CD4-positive, alpha-beta T cell treated with Interleukin-21 for 1 hour (primary cell): Measurements from ENCODE around the gene PLK2.
A peak's percentile ranks its signal among the peaks of the same experiment; 100 is the strongest.

Experiments
- DNase-seq: peaks from one replicate; pipeline ENCODE4 v3.0.0-alpha.2; 2020

The PLK2 gene

DNA sequence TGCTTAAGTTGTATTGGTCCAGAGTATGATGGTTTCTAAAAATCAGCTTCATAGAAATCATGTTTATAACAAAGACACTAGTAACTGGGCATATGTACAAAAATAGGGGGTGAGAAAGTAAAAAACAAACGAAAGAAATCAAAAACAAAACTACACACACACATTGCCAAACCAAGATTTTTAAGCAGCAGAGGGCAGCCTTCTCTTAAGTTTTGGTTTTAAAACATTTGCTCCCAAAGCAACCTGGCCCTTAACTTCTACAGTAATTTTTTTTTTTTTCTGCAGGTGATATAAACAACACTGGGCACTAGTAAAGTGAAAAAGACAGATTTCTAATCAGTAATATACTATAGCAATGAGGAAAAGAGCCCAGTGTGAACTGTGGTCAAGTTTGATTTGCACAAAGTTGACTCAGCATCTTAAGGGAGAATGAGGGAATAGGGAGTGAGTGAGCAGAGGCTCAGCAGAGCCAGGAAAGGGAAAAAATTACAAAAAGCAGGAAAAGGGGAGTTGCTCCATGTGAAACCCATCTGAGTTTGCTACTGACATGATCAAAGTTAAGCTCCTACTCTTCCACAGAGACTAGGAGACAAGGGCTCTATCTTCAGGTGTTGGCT is 18.0 kb upstream of the PLK2 start:
- no peak for DNase-seq

- DNase-seq = no peak
Measured at GRCh38 chr5:58475404-58475803, 15.5 kb upstream of the PLK2 start.

DNA sequence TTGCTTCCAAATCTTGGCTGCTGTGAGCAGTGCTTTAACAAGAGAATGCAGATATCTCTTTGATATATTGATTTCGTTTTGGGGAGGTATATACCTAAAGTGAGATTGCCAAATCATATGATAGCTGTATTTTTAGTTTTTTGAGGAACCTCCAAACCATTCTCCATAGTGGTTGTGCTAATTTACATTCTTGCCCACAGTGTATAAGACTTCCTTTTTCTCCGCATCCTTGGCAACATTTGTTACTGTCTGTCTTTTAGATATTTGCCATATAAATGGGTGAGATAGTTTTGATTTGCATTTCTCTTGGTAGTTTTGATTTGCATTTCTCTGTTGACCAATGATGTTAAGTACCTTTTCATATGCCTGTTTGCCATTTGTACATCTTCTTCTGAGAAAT is 10.0 kb upstream of the PLK2 start:
- DNase-seq = no peak

GRCh38 chr5:58466939-58467338 is 7.1 kb upstream of the PLK2 start:
- DNase-seq = peak; percentile 13

GRCh38 chr5:58462623-58463230 is 2.8 kb upstream of the PLK2 start:
- DNase-seq = peak; percentile 73

GRCh38 chr5:58462154-58462553 is 2.3 kb upstream of the PLK2 start:
- no peak for DNase-seq

DNA sequence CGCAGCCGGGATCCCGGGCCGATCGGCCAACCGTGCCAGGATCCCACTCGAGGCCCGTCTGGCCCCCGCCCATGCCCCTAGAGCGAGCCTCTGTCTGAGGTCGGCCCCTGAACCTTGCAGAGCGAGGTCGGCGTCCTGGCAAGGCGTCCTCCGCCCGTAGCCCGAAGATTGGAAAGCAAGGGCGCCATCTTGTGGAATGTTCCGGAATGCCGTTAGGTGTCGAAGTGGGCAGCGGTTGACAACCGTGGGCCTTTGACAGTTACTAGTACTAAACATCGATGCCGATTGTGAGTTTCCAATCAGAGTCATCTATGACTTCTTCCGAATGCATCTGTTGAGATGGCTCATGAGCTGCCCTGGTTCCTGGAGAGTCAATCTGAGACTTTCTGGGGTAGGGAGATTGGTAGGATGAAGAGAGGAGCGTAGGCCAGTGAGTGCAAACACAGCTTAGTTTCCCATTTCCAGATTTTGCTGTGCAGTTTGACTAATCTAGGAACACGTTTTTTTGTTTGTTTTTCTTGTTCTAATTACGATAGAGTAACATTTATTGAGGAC is 923 bp upstream of the PLK2 start:
- DNase-seq = peak; percentile 91

DNA sequence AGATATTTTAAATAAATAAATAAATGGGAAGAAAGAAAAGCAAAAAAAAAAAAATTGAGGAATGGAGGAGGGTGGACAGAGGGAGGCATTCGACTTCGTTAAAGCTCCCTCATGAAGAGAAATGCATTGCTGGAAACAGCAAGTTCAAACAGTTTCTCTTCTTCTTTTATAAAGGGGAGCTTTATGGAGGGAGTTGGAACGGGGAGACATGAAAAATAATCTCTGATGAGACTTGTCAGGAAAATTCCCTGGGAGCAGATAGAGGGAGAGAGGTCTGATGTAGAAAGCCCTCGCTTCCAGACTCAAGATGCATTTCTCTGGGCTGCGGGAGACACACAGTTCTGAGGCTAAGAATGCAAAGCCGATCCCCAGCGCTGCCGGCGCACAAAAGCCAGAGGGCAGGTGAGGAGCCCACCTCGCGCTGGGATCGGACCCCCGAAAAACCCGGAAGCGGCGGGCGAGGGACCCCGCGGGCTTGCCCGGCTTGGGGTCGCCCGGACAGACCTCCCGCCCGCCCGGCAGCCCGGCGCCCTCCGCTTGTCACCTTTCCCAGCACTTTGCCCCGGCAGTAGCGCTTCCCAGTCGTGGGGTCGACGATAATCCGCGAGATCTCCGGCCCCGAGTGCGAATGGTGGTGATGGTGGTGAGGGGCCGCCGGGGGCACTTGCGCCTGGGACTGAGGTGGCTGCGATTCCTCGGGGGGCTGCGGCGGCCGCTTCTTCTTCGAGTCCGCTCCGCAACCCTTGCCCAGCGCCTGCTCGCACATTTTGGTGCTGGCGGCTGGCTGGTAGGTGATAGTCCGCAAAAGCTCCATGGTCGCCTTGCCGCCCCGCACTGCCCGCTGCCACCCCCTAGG is 512 bp downstream of the PLK2 start:
- no peak for DNase-seq

DNA sequence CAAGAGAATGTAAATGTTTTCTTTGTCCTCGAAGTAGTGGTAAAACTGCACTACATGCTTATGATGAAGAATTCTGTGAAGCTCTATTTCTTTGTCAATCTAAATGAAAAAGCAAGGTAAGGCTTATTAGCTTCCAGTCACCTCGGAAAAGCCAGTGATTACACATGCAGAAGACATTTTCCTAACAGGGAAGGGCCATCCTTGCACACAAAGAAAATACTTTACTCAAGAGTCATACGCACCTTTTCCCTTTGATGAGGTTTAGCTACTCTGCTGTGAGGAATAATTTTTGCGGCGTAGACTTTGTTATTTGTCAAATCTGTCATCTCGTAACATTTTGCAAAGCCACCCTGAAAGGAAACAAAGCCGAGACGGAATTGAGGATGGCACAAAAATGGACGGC is 1.1 kb downstream of the PLK2 start:
- peak; percentile 7 for DNase-seq

DNA sequence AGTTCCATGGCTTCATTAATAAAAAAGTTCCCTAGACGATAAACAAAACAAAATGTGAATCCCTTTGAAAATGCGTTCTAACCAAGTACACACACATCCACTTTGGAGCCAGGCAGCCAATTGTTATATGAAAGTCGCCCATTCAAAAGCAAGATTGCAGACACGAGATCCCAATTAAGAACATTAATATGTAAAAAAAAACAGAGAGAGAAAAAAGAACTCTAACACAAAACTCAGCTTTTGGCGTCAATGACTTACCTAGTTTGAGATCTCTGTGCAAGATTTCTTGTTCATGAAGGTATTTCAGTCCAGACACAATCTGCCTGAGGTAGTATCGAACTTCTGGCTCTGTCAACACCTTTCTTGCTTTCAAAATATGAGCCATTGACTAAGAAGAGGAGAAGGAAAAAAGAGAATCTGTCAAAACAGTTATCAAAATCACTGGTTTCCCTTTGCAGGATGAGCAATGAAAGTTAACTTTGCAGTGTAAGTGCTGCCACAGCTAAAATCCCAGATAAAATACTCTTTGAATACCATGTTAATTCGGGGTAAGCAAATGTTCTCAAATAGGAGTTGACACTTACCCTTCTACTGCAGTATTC is 1.6 kb downstream of the PLK2 start:
- no peak for DNase-seq

- no peak for DNase-seq
Measured at GRCh38 chr5:58457050-58457449, 2.8 kb downstream of the PLK2 start.

DNA sequence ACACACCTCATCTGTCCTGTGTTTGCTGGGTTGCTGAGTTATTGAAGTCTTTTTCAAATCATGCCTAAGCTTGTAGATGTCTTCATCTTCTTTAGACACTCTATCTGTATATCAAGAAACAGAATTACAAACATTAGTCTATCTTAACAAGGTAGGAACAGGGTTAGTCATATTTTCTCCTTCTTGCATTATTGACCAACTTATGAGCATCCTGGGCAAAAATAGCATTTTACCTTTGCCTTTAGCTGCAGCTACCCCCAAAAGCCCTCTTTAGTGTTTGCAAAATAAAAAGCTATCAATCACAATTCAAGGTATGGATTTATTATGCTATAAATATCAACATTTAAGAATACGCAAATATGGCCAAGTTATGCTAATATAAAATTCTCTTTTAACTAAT is 3.4 kb downstream of the PLK2 start:
- DNase-seq = no peak

- DNase-seq = no peak
Measured at GRCh38 chr5:58456026-58456425, 3.9 kb downstream of the PLK2 start.

- DNase-seq = no peak
Measured at GRCh38 chr5:58455480-58455879, 4.4 kb downstream of the PLK2 start.

DNA sequence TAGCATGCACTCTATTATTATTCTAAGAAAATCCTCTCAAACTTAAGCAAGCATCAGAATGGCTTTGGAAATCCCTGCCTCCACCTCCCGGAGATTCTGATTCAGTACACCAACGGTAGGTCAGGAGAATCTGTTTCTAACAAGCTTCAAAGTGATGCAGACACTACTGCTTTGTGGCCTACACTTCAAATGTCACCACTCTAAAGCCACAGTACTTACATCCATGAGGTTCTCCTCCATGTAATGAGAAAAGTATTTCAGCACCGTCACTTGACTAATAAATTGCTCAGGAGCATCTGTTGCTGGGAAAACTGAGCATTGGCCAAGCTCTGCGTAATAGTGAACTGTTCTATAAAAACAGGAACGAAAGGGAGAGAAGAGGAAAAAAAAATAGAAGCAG is 4.8 kb downstream of the PLK2 start:
- no peak for DNase-seq

DNA sequence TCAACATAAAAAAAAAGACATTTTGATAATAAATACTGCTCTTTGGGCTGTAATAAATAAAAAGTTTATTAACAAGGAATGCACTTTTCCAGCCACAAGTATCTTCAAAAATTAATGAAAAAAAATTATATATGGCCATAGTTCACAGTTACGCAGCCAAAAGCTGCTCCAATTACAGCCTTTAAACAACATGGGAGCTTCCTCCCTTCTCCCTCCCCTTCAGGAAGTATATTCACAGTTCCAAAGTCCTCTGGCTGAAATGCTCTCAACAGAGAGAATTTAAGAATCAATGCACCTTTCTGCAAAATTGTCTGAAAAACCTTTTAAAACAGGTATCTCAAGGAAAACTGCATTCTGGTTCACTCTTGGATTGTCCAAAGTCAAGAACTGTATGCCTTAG is 5.9 kb downstream of the PLK2 start:
- no peak for DNase-seq

DNA sequence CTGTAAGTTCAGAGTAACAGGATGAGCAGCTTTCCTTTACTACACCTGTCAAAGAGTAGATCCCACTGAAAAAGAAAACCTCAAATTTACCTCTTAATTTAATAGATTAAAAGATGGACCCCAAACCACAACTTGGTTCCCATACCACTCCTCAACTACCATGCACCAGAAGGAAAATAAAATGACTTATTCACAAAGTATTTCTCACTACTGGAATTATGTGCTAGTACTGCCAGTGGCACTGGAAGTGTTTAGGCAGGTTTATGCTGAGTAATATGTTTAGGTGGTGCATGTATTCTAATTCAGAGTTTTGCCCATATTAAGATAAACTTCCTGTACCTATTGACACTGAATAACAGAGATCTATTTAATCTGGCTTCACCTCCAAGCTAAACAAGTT is 6.6 kb downstream of the PLK2 start:
- no peak for DNase-seq

GRCh38 chr5:58452566-58453258 is 7.2 kb downstream of the PLK2 start:
- DNase-seq = no peak

DNA sequence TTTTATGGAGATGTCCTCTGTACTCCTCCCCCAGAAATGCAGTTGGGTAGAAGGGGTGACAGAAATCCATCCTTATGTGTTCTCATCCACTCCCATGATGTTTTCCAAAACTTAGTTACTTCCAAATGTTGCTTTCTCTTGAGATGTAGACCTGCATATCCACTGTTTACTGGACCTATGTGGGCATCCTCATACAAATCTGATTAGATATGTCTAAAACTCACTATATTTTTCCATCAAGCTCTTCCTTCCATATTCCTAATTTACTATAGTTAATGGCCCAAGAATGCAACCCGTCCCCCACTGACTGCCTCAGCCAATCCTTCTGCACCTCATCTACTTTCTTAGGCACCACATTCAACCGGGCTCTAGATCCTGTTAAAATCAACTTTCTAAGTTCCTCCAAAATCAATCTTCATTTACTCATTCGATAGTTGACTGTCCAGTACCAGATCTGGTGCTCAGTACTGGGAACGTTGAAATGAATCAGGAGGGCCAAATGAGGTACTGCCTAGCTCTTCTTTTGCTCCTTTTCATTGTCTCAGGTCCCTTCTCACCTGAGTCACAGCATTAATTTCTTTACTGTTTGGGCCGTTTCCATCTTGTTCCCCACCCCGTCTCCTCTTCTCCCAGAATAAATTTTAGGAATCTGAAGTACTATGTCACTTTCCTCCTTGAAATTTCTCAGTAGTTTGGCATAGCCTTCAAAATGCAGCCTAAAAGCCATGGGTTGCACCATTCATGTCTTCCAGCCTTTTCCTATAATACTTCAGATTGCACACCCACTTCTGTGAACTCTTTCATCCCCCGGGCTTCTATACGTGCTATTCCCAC is 7.9 kb downstream of the PLK2 start:
- DNase-seq = no peak

DNA sequence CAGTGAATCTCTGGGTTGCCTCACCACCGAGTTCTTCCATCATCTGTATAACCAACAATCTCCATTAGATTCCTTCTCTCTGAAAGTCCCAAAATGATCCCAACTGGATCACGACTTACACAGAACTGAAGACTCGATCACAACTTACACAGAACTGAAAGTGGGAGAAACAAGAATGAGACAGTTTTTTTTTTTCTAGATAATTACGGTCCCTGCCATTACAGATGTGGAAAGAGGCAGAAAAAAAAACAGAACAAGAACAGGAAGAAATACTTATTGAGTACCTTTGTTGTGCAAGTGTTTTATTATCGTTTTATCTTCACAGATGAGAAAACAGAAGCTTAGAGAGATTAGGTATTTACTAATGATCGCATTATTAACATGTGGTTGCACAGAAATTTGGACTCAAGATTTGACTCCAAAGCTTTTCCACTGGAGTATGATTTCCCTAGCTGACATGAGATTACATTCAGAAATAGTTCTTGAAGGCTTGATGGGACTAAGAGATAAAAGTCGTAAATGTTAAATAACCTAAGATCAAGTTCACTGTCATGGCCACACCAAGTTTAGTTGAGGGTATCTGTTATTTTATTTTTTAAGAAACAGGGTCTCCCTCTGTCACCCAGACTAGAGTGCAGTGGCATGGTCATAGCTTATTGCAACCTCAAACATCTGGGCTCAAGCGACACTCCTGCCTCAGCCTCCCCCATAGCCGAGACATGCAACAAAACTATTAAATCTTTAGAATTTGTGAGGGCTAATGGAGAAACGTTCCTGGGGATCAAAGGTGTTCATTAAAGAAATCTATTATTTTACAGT is 8.9 kb downstream of the PLK2 start:
- DNase-seq = no peak

GRCh38 chr5:58450018-58450417 is 9.9 kb downstream of the PLK2 start:
- DNase-seq = no peak
